Stimulated activated CD8-positive, alpha-beta memory T cell treated with anti-CD3 and anti-CD28 coated beads, Interleukin-7, amount 100 ng/mL, for 24 hours (primary cell): ENCODE data around the gene NRIP1.

ENCODE experiments used
- DNase-seq: peaks from one replicate; pipeline ENCODE4 v3.0.0-alpha.2; 2020; ENCODE audit warnings: low read depth

NRIP1 gene, protein sequence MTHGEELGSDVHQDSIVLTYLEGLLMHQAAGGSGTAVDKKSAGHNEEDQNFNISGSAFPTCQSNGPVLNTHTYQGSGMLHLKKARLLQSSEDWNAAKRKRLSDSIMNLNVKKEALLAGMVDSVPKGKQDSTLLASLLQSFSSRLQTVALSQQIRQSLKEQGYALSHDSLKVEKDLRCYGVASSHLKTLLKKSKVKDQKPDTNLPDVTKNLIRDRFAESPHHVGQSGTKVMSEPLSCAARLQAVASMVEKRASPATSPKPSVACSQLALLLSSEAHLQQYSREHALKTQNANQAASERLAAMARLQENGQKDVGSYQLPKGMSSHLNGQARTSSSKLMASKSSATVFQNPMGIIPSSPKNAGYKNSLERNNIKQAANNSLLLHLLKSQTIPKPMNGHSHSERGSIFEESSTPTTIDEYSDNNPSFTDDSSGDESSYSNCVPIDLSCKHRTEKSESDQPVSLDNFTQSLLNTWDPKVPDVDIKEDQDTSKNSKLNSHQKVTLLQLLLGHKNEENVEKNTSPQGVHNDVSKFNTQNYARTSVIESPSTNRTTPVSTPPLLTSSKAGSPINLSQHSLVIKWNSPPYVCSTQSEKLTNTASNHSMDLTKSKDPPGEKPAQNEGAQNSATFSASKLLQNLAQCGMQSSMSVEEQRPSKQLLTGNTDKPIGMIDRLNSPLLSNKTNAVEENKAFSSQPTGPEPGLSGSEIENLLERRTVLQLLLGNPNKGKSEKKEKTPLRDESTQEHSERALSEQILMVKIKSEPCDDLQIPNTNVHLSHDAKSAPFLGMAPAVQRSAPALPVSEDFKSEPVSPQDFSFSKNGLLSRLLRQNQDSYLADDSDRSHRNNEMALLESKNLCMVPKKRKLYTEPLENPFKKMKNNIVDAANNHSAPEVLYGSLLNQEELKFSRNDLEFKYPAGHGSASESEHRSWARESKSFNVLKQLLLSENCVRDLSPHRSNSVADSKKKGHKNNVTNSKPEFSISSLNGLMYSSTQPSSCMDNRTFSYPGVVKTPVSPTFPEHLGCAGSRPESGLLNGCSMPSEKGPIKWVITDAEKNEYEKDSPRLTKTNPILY (N-terminal part only)

DNA sequence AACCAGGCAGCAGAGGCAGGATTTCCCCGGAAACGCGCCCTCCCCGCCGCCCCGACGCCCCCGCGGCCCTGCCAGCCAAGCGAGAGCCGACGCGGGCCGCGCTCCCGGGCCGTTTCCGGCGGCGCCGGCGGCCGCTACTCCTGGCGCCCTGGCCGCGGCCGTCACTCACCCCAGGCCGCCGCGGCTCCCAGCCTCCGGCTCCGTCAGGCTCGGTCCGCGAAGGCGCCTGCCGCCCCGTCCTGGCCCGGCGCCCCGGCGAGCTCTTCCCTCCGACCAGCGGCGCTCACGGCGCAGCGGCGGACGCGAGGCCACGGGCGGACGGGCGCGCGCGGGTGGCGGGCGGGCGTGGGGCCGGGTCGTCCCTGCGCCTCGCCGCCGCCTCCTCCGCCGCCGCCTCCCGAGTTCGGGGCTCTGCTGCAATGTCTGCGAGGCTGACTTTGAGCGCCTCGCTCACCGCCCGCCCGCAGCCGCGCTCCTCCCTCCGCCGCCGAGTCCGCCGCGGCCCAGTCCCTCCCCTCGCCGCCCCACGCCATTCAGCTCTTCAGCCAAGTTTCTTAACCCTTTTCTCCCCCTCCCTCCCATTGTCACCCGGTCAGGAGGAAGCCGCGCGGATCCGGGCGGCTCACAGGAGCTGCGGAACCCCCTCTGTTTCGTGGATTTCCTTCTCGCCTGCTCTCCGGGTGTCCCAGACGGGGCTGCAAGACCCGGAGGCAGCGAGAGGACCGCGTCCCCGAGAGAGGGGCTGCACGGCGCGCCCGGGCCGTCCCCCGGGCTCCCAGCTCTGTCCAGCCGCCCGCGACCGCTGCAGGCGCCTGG, at the start of gene NRIP1:
Gene NRIP1 (minus strand): TSS at position 425 of the 816 bp plus-strand sequence. CDS start 96,808 bp downstream, outside the sequence.
- peak; percentile 50 for DNase-seq

DNA sequence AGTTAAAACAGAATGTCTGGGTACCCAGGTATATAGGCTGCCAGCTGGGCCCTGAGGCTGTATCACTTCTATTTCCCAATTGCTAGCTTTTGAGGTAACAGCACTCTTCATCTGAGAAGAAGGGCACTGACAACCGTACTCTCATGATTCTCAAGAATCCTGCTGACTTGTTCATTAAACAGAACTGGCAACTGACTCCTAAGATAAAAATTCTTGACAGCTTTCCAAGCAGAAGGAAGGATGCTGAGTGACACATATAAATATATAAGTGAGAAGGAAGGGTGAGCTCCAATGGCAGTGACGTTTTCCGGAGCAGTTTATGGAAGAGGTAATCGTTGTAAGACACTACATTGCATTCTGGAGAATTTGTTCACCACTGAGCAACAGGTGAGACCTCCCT, 48.1 kb upstream of the NRIP1 start:
- no peak for DNase-seq

DNA sequence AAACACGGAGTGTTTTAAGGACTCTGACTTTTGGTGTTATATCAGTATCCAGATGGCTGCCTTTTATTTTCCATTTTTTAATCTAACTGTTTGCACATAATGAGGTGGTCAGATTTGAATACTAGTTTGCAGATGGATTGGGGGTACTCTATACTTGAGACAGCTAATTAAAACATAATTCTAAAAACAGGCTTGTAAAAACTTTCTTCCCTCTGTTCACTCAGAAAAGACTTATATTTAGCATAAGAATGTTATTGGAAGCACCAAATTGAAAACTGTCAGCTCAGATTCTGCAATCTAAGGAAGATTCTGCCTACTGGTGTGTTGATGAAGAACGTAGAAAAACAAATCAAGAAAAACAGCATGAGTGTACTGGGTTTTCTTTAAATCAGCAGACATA, 44.0 kb upstream of the NRIP1 start:
- DNase-seq: no peak

DNA sequence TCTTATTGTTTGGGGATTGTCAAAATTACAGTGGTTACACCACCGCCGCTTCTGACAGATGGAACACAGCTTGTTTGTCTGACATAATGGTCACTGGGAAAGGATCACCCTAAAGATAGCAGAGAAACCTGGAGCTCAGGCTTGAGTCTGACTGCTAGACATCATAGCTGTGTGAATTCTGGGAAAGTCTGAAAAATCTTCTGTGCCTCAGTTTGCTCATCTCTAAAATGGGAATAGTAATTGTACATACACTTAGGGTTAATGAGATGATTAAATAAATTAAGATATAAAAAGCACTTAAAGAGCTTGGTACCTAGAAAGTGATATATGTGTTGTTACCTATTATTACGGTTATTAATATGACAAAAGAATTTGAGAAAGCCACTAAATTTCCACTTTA, 39.7 kb upstream of the NRIP1 start:
- no peak for DNase-seq

DNA sequence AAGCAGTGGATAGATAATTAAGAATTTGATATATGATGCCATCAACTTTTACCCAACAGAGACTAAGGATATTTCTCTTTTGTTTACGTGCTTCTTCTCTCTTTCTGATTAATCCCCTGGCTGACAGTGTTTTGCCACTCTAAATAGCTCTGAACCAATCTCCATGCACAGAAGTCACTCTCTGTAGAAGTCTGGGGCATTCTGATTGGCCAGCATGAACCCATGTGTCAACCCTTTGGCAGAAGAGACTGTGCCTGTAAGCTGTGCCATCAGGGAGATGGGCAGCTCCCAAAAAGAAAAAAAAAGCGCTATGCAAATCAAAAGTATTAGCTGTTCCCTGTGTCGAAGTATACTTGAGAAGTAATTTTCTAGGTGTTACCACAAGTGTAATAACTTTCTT, 34.1 kb upstream of the NRIP1 start:
- no peak for DNase-seq

DNA sequence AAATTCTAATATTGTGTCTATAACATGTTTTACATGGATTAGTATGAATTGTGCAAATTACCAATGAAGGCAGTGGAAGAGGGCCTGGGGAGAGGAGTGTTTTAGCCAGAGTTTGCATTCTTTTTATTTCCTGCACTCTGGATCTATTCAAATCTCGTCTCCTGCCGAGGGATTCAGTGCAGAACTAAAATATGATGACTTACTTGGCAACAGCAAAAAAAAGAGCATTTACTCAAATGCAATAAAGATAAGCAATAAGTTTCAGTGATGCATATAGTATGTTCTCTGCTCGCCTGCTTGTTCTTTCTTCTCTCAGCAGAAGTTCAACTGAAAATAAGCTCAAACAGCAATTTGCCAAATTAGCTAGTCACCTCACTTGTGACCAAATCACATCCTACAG, 33.4 kb upstream of the NRIP1 start:
- DNase-seq: no peak

DNA sequence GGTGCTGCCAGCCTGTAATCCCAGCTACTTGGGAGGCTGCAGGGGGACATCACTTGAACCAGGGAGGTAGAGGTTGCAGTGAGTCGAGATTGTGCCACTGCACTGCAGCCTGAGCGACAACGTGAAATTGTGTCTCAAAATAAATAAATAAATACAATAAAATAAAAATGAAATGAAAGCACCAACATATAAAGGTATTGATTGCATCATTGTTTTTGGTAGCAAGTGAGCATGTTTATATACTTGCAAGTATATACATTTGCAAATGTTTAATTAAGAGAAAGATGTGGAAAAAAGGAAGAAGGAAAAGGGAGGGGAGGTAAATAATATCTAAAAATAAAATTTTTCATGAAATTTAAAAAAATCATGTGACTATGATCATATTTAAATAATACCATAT, 32.8 kb upstream of the NRIP1 start:
- DNase-seq: no peak

DNA sequence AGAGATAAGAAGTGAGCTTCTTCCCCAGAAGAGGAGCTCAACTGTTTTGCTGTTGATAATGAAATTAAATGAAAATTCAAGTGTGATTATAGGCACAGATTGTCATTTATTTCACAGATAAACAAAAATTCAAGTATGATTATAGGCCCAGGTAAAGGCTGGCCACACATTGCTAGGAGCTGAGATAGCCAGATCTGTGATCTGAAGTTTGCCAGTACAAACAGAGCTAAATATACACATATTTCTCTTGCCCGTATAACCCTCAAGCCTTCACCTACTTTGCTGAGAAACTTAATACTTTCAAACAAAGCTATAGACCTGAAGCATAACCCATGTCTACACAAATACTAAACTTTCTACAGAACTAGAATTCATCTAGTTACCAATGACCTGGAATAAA, 31.3 kb upstream of the NRIP1 start:
- no peak for DNase-seq

DNA sequence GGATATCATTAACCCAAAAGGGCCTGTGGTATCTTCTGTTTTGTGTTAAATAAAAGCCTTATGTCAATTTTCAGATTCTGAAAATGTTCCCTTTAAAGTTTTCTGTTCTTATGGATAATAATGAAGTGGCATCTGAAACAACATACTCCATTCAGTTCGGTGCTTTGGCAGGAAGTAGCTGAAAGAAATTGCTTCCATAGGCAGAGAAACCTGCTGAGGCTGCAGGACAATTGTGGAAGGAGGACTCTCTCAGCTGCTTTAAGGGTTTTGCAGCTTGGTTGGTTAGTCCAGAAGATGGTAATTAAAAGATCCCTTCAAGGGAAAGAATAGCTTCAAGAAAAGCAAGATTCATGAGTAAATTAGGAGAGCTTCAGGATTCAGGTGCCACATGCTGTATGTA, 30.5 kb upstream of the NRIP1 start:
- no peak for DNase-seq

DNA sequence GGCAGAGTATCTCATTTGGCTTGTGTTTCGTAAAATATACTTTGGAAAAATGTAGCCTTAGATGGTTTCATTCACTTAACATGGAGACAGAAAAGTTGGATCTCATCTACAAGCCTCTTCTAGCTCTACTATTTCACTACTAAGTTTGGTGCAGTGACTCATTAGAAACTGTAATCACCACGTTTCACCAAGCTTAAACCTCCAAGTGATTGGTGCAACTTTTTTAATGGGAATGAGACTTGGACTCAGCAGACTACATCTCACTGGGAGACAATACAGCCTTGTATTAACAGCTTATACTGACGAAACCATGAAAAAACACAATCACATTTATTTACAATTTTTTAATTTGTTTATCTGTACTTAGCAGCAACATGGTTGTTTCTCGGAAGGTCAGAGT, 29.9 kb upstream of the NRIP1 start:
- no peak for DNase-seq

DNA sequence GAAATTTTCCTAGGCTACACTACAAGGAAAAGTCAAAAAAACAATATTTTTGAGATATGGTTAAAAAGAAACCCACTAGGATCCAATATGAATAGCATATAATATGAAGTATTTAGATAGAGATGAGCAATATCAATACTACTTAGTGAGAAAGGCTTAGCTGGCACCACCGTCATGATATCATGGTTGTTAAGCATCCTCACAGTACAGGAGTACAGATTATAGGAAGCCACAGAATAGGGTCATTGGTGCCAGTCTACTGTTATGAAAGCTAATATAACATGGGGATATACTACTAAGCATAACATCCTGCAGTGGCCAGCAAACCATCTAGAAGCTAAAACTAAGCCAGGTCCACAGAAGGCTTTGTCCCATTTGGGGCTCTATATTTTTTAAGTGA, 28.4 kb upstream of the NRIP1 start:
- DNase-seq: no peak

DNA sequence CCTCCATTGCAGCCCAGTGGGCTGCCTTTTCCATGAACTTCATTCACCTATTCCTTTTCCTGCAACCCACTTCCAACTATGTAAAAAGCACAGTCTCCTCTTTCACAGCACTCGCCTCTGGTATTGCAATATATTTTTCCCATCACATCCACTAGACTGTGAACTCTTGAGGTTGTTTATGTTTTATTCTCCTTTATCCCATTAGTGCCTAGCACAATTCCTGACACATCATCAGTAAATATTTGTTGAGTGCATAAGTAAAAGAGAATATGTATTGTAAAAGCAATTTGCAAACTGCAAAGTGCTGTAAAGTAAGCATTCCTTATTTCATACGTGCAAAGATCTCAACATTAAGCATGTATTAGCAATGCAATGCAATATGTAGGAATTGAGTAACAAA, 27.9 kb upstream of the NRIP1 start:
- DNase-seq: no peak

DNA sequence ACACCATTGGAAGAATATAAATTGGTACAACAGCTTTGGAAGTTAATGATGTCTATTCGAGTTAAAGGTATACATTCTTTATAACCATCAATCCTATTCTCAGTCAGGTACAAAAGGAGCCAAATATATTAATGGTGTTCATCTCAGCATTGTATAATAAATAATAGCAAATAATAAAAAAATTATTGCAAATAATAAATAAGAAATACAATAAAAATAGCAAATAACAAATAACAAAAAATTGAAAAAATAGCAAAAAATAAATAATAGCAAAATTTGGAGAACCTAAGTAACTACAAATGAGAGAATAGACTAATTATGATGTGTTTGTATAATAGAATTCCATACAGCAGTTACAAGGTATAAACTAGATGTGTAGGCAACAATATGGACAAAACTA, 25.6 kb upstream of the NRIP1 start:
- no peak for DNase-seq

DNA sequence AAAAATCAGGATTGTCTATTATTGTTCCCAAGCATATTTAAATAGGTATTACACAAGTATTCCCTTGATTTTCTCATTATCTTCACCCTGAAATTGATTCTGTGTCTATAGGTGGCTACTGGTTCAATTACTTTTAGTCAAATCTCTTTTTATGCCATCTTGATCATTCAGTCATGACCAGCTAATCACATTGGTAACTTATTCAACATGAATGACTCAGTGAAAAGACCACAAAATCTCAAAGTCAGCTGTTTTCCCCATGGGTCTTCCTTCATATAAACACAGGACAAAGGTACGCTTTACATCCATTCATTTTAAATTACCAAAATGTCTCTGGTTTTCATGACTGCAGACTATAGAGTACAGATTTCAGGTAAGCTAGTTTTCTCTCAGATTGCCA, 23.7 kb upstream of the NRIP1 start:
- DNase-seq: no peak

DNA sequence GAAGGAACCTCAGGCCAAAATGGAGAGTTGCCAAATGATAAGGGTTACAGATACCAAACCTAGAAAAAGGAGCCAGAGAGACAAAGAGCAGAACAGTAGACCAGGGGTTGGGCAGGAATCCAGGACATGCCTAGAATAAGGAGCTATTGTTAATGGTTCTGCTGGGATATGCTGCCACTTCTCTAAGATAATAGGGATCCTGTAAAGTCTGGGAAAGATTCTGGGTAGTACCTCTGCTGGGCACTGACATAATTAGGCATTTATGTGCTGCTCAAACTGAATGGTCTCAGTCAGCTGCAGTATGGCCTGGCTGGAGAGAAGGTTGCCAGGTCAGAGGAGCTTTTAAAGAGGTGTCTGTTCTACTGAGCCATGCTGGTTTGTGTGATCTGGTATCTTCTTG, 19.9 kb upstream of the NRIP1 start:
- no peak for DNase-seq

DNA sequence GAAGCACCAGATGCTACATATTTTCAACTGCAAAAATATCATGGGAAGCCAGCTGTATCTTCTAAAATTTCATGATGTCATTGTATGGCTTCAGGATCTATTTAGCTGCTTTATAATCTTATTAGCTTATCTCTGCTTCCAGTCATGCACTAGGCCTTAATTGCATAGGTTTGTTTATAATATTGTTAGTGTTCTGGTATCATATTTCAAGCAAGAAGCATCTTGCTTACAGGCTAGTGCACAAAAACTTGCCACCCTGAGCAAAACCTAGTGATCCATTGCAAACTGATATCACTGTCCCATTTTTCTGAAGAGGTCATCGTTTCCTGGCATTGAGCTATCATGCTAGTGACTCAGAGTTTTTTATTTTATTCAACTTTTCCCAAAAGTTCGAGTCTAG, 15.7 kb upstream of the NRIP1 start:
- DNase-seq: no peak

DNA sequence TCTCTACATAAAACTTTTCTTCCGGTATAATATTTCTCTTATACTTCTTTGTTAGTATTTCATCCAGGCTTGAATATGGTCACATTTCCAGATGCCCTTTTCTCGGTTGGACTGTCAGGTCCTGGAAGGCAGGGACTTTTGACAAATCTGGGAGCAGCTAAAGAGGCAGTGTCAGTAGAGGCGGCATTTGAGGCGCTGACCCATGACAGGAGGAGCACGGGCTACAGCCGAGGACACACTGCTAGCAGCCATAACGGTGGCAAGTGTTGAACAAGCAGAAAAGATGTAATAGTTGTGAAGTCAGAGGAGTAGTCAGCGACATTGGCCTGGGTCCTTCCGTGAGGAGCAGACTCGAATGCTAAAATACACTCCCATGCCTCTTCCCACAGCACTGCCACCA, 14.5 kb upstream of the NRIP1 start:
- no peak for DNase-seq

DNA sequence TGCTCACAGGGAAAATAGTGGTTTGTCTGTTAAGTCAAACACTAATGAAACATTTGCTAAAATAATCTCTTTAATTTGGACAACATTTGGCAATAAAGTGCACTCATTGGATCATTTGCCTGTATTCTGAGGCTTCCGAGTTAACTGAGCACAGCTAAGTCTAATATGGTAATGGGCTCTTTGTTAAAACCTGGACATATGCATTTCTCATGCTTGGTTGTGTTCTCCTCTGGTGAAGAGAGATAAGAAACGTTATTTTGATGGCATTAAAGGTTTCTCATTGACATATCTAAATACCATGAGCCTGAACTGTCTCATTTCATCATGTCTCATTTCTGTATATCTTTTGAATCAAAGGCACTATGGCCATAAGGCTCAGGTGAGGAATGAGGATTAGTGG, 13.4 kb upstream of the NRIP1 start:
- no peak for DNase-seq

DNA sequence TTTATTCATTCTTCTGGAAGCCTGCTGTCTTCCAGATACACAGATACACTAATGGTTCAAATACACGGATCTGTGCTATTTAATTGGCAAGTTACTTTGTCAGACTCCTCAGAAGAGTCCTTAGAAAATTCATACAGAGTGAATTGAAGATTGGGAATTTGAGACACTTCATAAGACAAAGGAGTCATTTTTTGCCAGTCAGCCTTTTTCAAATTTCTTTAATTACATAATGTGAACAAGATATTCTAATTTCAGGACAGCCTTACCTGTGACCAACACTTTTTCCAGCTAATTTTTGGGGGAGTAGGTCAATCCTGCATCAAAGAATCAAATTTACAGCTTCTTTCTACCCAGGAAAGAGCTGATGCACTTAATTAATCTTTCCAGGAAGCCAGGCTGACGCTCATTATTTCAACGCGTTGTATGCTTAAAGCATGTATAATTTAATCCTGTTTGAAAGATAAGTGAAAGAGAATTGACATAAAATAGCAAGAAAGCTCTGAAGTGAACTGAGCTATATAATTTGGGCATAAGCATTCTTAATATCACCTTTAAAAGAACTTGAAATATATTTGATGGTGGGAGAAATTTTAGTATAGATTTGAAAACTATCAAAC, 12.8 kb upstream of the NRIP1 start:
- no peak for DNase-seq

DNA sequence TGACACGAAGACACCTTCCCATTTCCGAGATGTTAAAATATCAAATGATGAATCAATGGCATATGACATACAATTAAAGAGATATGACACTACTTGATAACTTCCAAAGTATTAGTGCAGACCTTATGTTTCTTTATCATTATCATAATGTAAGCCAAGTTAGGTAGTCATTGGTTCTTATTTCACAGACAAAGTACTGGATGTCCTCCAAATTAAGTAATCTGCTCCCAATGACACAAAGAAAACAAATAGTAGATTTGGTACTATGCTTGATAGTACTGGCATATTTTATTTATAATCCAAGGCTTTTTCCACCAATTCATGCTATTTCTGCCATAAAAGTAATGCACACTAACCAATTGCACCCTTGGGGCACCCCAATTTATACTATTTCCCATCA, 11.9 kb upstream of the NRIP1 start:
- DNase-seq: no peak

DNA sequence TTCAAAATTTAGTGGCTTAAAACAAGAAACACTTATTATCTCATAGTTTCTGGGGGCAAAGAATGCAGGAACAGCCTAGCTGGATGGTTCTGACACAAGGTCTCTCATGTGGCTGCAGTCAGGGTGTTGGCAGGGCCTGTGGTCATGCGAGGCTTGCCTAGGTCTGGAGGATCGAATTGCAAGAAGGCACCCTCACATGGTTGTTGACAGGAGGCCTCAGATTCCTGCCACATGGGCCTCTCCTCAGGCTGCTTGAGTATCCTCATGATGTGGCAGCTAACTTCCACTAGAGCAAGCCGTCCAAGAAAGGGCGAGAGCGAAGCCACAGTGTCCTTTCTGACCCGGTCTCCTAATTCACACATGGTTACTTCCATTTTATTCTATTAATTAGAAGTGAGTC, 6.2 kb upstream of the NRIP1 start:
- no peak for DNase-seq

DNA sequence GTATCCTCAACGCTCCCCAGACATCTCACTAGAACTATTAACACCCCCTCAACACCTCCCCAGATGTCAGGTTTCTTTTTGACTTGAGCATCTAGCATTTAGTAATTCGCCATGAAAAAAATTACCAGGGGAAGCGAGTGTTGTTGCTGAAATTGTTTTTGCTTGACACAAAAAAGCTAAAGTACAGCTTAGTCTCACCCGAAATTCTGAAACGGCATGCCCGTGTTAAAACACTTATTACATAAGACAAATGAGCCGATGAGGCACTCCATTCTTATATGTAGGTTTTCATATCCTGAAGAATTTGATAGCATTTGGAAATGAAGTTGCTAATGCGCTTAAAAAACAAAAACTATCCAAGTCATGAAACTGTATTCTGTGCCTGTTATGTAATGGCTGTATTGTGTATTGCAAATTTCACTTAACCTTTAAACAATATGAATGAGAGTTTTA, 1.3 kb upstream of the NRIP1 start:
- DNase-seq: no peak
